Small intestine (tissue), 7 donors: ENCODE results near the gene MMP14. TPM values are rescaled to one million over a fixed set of nuclear protein-coding genes. Genes with fewer than 3 reads are reported as not detected.

Experiments
- DNase-seq, 2 donors: peaks; one replicate each; pipeline versions ENCODE4 v3.0.0 to v3.0.0-alpha.2; 2013
- FAIRE-seq: peaks from 2 replicates; lab custom pipeline; 2012; peaks lifted over from hg19 to GRCh38; lab: Jason Lieb, UNC
- H3K27ac ChIP-seq, 3 donors: one replicate each; pipeline ENCODE4 v1.5.1; 2013; ENCODE audit warnings: low read length in 2 of 3, mild to moderate bottlenecking in 2 of 3, control low read depth in 1 of 3, inconsistent platforms in 1 of 3, low read depth in 1 of 3, moderate library complexity in 1 of 3
- H3K27me3 ChIP-seq, 3 donors: one replicate each; pipeline ENCODE4 v1.6.1; 2013; ENCODE audit warnings: low read length in 3 of 3, inconsistent platforms in 1 of 3; ENCODE audit not compliant: control insufficient read depth in 3 of 3, insufficient read depth in 3 of 3
- H3K36me3 ChIP-seq, 3 donors: one replicate each; pipeline ENCODE4 v1.6.1; 2013; ENCODE audit warnings: low read length in 3 of 3, inconsistent platforms in 1 of 3, low read depth in 1 of 3, mild to moderate bottlenecking in 1 of 3, moderate library complexity in 1 of 3; ENCODE audit not compliant: control insufficient read depth in 3 of 3, insufficient read depth in 2 of 3
- H3K4me1 ChIP-seq, 3 donors: one replicate each; pipeline ENCODE4 v1.6.1; 2013; ENCODE audit warnings: low read length in 2 of 3, inconsistent platforms in 1 of 3, low read depth in 1 of 3, mild to moderate bottlenecking in 1 of 3, moderate library complexity in 1 of 3; ENCODE audit not compliant: control insufficient read depth in 3 of 3, insufficient read depth in 2 of 3
- H3K4me3 ChIP-seq, 3 donors: one replicate each; pipeline ENCODE4 v1.5.1; 2013; ENCODE audit warnings: low read length in 3 of 3, control low read depth in 1 of 3, inconsistent platforms in 1 of 3, low read depth in 1 of 3, mild to moderate bottlenecking in 1 of 3, moderate library complexity in 1 of 3
- H3K9me3 ChIP-seq, 2 donors: one replicate each; pipeline ENCODE4 v1.6.1; 2013; ENCODE audit warnings: low read depth in 1 of 2, low read length in 1 of 2; ENCODE audit not compliant: control insufficient read depth in 2 of 2, insufficient read depth in 1 of 2
- WGBS, 3 donors: extraction: QIAGEN DNeasy Blood & Tissue Kit; methylation state at CpG; one replicate each; pipeline ENCODE4 v1.1.7; 2013; 5-methylcytosine and 5-hydroxymethylcytosine counted together
- polyA plus RNA-seq, 4 donors: library from polyadenylated mRNA; stranded (reverse) in 3 of 4; unstranded in 1 of 4; fragments of 200-250 nt in 3 of 4; fragments of 120-200 nt in 1 of 4; gene quantifications; one replicate each; pipeline versions ENCODE4 v1.2.1 to v1.2.3, GENCODE V29; 2013
- donor health status: healthy with polysubstance abuse.
- donor health status: control.
- donor health status: control.
- donor health status: Bipolar disorder and iron deficiency.
- donor health status: healthy.

The MMP14 gene
- polyA plus RNA-seq, 4 donors: 6.9 to 105 (median 58.2) TPM

- DNase-seq (no peak), FAIRE-seq (no peak)
- no peak overlapping the region for H3K27ac ChIP-seq
- no peaks in the 10 kb centered on the region for H3K27me3 ChIP-seq
- H3K4me3 ChIP-seq: no peak overlapping the region
- H3K9me3 ChIP-seq: no peaks in the 10 kb centered on the region
- H3K36me3 ChIP-seq: peaks cover 6 to 84% (median 7%) of the 10 kb centered on the region in 3 donors
- peaks cover 2 to 18% (median 4%) of the 10 kb centered on the region in 3 donors for H3K4me1 ChIP-seq
- WGBS, 3 donors: 93 to 96% (median 94%) methylated on average over 9 of the region's 9 CpGs
Observed at GRCh38 chr14:22841311-22841710, 4.9 kb downstream of the MMP14 start.

GRCh38 chr14:22841769-22842168 lies 5.4 kb downstream of the MMP14 start:
- no peak for FAIRE-seq
- H3K27me3 ChIP-seq: no peaks in the 10 kb centered on the region
- H3K36me3 ChIP-seq: peaks cover 7 to 88% (median 8%) of the 10 kb centered on the region in 3 donors
- H3K4me1 ChIP-seq: peaks cover 2 to 20% (median 4%) of the 10 kb centered on the region in 3 donors
- no peak overlapping the region for H3K27ac ChIP-seq
- H3K4me3 ChIP-seq: no peak overlapping the region
- no peak for DNase-seq
- H3K9me3 ChIP-seq: no peaks in the 10 kb centered on the region
- WGBS, 3 donors: 92 to 95% (median 94%) methylated on average over 8 of the region's 8 CpGs

- H3K4me1 ChIP-seq: peaks cover 2 to 22% (median 4%) of the 10 kb centered on the region in 3 donors
- no peaks in the 10 kb centered on the region for H3K27me3 ChIP-seq
- DNase-seq (no peak), FAIRE-seq (no peak)
- peak overlapping the region in 1 of 3 donors; percentile 8 for H3K27ac ChIP-seq
- no peaks in the 10 kb centered on the region for H3K9me3 ChIP-seq
- 90 to 93% (median 92%) methylated on average over 28 of the region's 28 CpGs for WGBS, 3 donors
- peaks cover 7 to 93% (median 8%) of the 10 kb centered on the region in 3 donors for H3K36me3 ChIP-seq
- no peak overlapping the region for H3K4me3 ChIP-seq
Observed at GRCh38 chr14:22842211-22843122, 6.1 kb downstream of the MMP14 start.

- no peaks in the 10 kb centered on the region for H3K27me3 ChIP-seq
- FAIRE-seq: no peak
- H3K36me3 ChIP-seq: peaks cover 7 to 96% (median 8%) of the 10 kb centered on the region in 3 donors
- H3K27ac ChIP-seq: peak overlapping the region in 1 of 3 donors; percentile 8
- peaks cover 2 to 26% (median 3%) of the 10 kb centered on the region in 3 donors for H3K4me1 ChIP-seq
- WGBS, 3 donors: 88 to 91% (median 89%) methylated on average over 21 of the region's 21 CpGs
- DNase-seq: no peak
- H3K4me3 ChIP-seq: no peak overlapping the region
- no peaks in the 10 kb centered on the region for H3K9me3 ChIP-seq
Observed at GRCh38 chr14:22843123-22843925, 6.9 kb downstream of the MMP14 start.

GRCh38 chr14:22844221-22845102 lies 8.1 kb downstream of the MMP14 start:
- H3K9me3 ChIP-seq: no peaks in the 10 kb centered on the region
- H3K27ac ChIP-seq: no peak overlapping the region
- DNase-seq (no peak), FAIRE-seq (no peak)
- H3K4me3 ChIP-seq: no peak overlapping the region
- no peaks in the 10 kb centered on the region for H3K27me3 ChIP-seq
- H3K4me1 ChIP-seq: peaks cover 0 to 14% (median 0%) of the 10 kb centered on the region in 3 donors
- peaks cover 6 to 89% (median 8%) of the 10 kb centered on the region in 3 donors for H3K36me3 ChIP-seq
- WGBS, 3 donors: 86 to 92% (median 90%) methylated on average over 20 to 22 of the region's 22 CpGs

GRCh38 chr14:22845103-22845394 lies 8.7 kb downstream of the MMP14 start:
- FAIRE-seq: no peak
- H3K27me3 ChIP-seq: no peaks in the 10 kb centered on the region
- peaks cover 0 to 16% (median 0%) of the 10 kb centered on the region in 3 donors for H3K4me1 ChIP-seq
- no peak overlapping the region for H3K4me3 ChIP-seq
- WGBS, 3 donors: 90 to 96% (median 94%) methylated on average over 9 of the region's 9 CpGs
- no peak for DNase-seq
- H3K36me3 ChIP-seq: peaks cover 4 to 83% (median 8%) of the 10 kb centered on the region in 3 donors
- H3K9me3 ChIP-seq: no peaks in the 10 kb centered on the region
- no peak overlapping the region for H3K27ac ChIP-seq

- H3K4me3 ChIP-seq: no peak overlapping the region
- H3K36me3 ChIP-seq: peaks cover 4 to 75% (median 8%) of the 10 kb centered on the region in 3 donors
- H3K9me3 ChIP-seq: no peaks in the 10 kb centered on the region
- H3K27me3 ChIP-seq: no peaks in the 10 kb centered on the region
- H3K4me1 ChIP-seq: peaks cover 0 to 22% (median 0%) of the 10 kb centered on the region in 3 donors
- no peak for DNase-seq
- WGBS, 3 donors: 84 to 89% (median 88%) methylated on average over 24 to 26 of the region's 26 CpGs
- peak overlapping the region in 2 of 3 donors; percentile 9 to 62 for H3K27ac ChIP-seq
- no peak for FAIRE-seq
Observed at GRCh38 chr14:22845821-22846625, 9.6 kb downstream of the MMP14 start.
